HCT116 (cell line): Measurements from ENCODE around the gene RNF130.

ENCODE experiments used
- ELF1 ChIP-seq: IDR thresholded peaks from 2 replicates; pipeline ENCODE4 v1.6.1; 2012; ENCODE audit warnings: low read depth, borderline replicate concordance
- FOSL1 ChIP-seq: IDR thresholded peaks from 2 replicates; pipeline ENCODE4 v1.6.1; 2012; ENCODE audit warnings: low read depth
- POLR2A ChIP-seq: IDR thresholded peaks from 2 replicates; pipeline ENCODE4 v1.7.0; 2011; ENCODE audit warnings: borderline replicate concordance; ENCODE audit not compliant: insufficient read depth, insufficient read length; ENCODE audit errors: extremely low read depth
- POLR2AphosphoS5 ChIP-seq: IDR thresholded peaks from 2 replicates; pipeline ENCODE4 v1.6.1; 2011; ENCODE audit warnings: mild to moderate bottlenecking, low read depth, low read length, moderate library complexity
- TCF7L2 ChIP-seq: IDR thresholded peaks from 2 replicates; pipeline ENCODE4 v1.7.0; 2011; ENCODE audit warnings: borderline replicate concordance, inconsistent platforms; ENCODE audit not compliant: insufficient read depth, insufficient read length; ENCODE audit errors: extremely low read depth
- YY1 ChIP-seq: IDR thresholded peaks from 2 replicates; pipeline ENCODE4 v1.6.1; 2011; ENCODE audit warnings: low read length, low read depth, moderate library complexity, mild to moderate bottlenecking; ENCODE audit not compliant: insufficient replicate concordance; ENCODE audit errors: extremely low read depth
- ZFX ChIP-seq: fragments of 450-650 bp; IDR thresholded peaks from 2 replicates; pipeline ENCODE4 v1.6.1; 2017
- TF ChIP-seq, protein P1 (sequence below), 3 experiments: fragments of 200-600 bp in 1 of 3; sonication (generic) in 1 of 3; IDR thresholded peaks in 2 of 3; conservative IDR thresholded peaks in 1 of 3; 2 replicates each; pipeline ENCODE4 v1.5.1; 2012 to 2017; ENCODE audit warnings: low read depth in 2 of 3, low read length in 2 of 3, antibody characterized with exemption in 1 of 3, borderline replicate concordance in 1 of 3, control low read depth in 1 of 3, mild to moderate bottlenecking in 1 of 3, mixed read lengths in 1 of 3, mixed run types in 1 of 3, moderate library complexity in 1 of 3; ENCODE audit not compliant: insufficient read depth in 1 of 3
- TF ChIP-seq, protein P2 (sequence below): IDR thresholded peaks from 2 replicates; pipeline ENCODE4 v1.6.1; 2012
- TF ChIP-seq, protein P3 (sequence below): IDR thresholded peaks from 2 replicates; pipeline ENCODE4 v1.6.1; 2012; ENCODE audit warnings: low read depth
- TF ChIP-seq, protein P4 (sequence below): IDR thresholded peaks from 2 replicates; pipeline ENCODE4 v1.6.1; 2011; ENCODE audit warnings: mild to moderate bottlenecking, low read length, moderate library complexity; ENCODE audit not compliant: insufficient replicate concordance; ENCODE audit errors: extremely low read depth

DNA sequence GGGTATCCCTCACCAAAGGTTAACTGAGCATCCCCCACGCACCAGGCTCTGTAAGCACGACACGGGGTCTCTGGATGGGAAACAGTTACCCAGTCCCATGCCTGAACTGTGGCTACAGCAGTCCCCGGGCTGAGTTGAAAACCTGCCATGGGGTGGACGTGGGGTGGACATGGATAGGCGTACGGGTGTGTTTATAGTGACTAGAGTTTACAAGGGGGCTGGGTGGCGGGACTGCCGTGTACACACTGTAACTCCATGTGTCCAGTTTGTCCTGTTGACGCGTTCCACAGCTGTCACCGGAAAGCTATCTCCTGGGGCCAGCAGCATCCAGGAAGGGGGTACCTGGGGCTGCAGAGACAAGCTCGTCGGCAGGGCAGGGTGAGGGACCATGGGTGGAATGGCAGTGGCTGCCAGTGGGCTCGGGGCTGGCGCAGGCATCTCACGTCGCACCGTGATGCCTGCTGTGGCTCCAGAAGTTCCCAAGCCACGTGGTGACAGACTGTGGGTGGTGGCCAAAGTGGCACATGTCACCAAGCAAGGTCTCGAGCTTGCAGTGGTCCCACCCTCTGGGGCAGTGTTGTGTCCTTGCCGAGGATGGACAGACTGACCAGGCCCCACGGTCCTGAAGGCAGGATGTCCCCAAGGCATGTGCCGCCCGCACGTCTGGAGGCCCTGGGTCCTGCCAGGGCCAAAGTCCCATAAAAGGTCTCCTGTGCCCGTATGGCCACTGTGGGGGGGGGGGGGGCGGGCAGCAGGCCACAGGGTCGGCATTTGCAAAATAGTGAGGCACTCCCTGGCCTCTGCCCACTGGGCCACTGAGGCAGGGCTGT, 29.3 kb upstream of the RNF130 start:
- TF ChIP-seq ZFX: no peak
- TF ChIP-seq YY1: no peak
- no peak for TF ChIP-seq TCF7L2
- TF ChIP-seq, protein P1, sequence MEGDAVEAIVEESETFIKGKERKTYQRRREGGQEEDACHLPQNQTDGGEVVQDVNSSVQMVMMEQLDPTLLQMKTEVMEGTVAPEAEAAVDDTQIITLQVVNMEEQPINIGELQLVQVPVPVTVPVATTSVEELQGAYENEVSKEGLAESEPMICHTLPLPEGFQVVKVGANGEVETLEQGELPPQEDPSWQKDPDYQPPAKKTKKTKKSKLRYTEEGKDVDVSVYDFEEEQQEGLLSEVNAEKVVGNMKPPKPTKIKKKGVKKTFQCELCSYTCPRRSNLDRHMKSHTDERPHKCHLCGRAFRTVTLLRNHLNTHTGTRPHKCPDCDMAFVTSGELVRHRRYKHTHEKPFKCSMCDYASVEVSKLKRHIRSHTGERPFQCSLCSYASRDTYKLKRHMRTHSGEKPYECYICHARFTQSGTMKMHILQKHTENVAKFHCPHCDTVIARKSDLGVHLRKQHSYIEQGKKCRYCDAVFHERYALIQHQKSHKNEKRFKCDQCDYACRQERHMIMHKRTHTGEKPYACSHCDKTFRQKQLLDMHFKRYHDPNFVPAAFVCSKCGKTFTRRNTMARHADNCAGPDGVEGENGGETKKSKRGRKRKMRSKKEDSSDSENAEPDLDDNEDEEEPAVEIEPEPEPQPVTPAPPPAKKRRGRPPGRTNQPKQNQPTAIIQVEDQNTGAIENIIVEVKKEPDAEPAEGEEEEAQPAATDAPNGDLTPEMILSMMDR (IDR thresholded peaks at IDR 0.05 in 2 of 3, conservative IDR thresholded peaks at IDR 0.05 in 1 of 3; ENCODE audit: borderline replicate concordance in 1 of 3, insufficient read depth in 1 of 3, low read depth in 2 of 3, low read length in 2 of 3): no peak
- no peak for TF ChIP-seq POLR2A
- TF ChIP-seq, protein P2, sequence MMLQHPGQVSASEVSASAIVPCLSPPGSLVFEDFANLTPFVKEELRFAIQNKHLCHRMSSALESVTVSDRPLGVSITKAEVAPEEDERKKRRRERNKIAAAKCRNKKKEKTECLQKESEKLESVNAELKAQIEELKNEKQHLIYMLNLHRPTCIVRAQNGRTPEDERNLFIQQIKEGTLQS: no peak
- TF ChIP-seq POLR2AphosphoS5: no peak
- no peak for TF ChIP-seq FOSL1
- TF ChIP-seq, protein P3, sequence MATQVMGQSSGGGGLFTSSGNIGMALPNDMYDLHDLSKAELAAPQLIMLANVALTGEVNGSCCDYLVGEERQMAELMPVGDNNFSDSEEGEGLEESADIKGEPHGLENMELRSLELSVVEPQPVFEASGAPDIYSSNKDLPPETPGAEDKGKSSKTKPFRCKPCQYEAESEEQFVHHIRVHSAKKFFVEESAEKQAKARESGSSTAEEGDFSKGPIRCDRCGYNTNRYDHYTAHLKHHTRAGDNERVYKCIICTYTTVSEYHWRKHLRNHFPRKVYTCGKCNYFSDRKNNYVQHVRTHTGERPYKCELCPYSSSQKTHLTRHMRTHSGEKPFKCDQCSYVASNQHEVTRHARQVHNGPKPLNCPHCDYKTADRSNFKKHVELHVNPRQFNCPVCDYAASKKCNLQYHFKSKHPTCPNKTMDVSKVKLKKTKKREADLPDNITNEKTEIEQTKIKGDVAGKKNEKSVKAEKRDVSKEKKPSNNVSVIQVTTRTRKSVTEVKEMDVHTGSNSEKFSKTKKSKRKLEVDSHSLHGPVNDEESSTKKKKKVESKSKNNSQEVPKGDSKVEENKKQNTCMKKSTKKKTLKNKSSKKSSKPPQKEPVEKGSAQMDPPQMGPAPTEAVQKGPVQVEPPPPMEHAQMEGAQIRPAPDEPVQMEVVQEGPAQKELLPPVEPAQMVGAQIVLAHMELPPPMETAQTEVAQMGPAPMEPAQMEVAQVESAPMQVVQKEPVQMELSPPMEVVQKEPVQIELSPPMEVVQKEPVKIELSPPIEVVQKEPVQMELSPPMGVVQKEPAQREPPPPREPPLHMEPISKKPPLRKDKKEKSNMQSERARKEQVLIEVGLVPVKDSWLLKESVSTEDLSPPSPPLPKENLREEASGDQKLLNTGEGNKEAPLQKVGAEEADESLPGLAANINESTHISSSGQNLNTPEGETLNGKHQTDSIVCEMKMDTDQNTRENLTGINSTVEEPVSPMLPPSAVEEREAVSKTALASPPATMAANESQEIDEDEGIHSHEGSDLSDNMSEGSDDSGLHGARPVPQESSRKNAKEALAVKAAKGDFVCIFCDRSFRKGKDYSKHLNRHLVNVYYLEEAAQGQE: no peak
- TF ChIP-seq, protein P4, sequence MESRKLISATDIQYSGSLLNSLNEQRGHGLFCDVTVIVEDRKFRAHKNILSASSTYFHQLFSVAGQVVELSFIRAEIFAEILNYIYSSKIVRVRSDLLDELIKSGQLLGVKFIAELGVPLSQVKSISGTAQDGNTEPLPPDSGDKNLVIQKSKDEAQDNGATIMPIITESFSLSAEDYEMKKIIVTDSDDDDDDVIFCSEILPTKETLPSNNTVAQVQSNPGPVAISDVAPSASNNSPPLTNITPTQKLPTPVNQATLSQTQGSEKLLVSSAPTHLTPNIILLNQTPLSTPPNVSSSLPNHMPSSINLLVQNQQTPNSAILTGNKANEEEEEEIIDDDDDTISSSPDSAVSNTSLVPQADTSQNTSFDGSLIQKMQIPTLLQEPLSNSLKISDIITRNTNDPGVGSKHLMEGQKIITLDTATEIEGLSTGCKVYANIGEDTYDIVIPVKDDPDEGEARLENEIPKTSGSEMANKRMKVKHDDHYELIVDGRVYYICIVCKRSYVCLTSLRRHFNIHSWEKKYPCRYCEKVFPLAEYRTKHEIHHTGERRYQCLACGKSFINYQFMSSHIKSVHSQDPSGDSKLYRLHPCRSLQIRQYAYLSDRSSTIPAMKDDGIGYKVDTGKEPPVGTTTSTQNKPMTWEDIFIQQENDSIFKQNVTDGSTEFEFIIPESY: no peak
- TF ChIP-seq ELF1: no peak
